IPS-15b (cell line): ENCODE measurements around the gene TREML1.

Experiments used
- H3K27me3 ChIP-seq: one replicate; pipeline ENCODE4 v1.6.1; 2013; ENCODE audit warnings: low read length; ENCODE audit not compliant: control insufficient read depth, insufficient read depth
- H3K36me3 ChIP-seq: one replicate; pipeline ENCODE4 v1.6.1; 2013; ENCODE audit warnings: low read length; ENCODE audit not compliant: control insufficient read depth, insufficient read depth
- H3K4me1 ChIP-seq: one replicate; pipeline ENCODE4 v1.6.1; 2013; ENCODE audit warnings: mild to moderate bottlenecking, low read length; ENCODE audit not compliant: control insufficient read depth, insufficient read depth
- H3K4me3 ChIP-seq: one replicate; pipeline ENCODE4 v1.5.1; 2013; ENCODE audit warnings: low read depth, low read length
- H3K9ac ChIP-seq: one replicate; pipeline ENCODE4 v1.6.1; 2013; ENCODE audit warnings: low read depth, mild to moderate bottlenecking, low read length
- H3K9me3 ChIP-seq: one replicate; pipeline ENCODE4 v1.6.1; 2013; ENCODE audit warnings: mild to moderate bottlenecking, low read length; ENCODE audit not compliant: control insufficient read depth, insufficient read depth

The TREML1 gene

GRCh38 chr6:41175084-41175483 is 20.9 kb upstream of the TREML1 start:
- H3K9ac ChIP-seq, result no peak overlapping the region
- no peaks in the 10 kb centered on the region for H3K9me3 ChIP-seq
- no peaks in the 10 kb centered on the region for H3K36me3 ChIP-seq
- H3K27me3 ChIP-seq, result no peaks in the 10 kb centered on the region
- no peak overlapping the region for H3K4me3 ChIP-seq
- H3K4me1 ChIP-seq, result peaks cover 13% of the 10 kb centered on the region

GRCh38 chr6:41174610-41175009 is 20.5 kb upstream of the TREML1 start:
- Histone ChIP-seq H3K36me3 (no peaks in the 10 kb centered on the region), H3K4me3 (no peak overlapping the region), H3K4me1 (peaks cover 13% of the 10 kb centered on the region), H3K9ac (no peak overlapping the region), H3K9me3 (no peaks in the 10 kb centered on the region), H3K27me3 (no peaks in the 10 kb centered on the region)

GRCh38 chr6:41171908-41172307 is 17.8 kb upstream of the TREML1 start:
- Histone ChIP-seq H3K4me1 (peaks cover 13% of the 10 kb centered on the region), H3K27me3 (no peaks in the 10 kb centered on the region), H3K9me3 (no peaks in the 10 kb centered on the region), H3K36me3 (no peaks in the 10 kb centered on the region), H3K9ac (no peak overlapping the region), H3K4me3 (no peak overlapping the region)

GRCh38 chr6:41170547-41171160 is 16.5 kb upstream of the TREML1 start:
- Histone ChIP-seq H3K9me3 (no peaks in the 10 kb centered on the region), H3K9ac (no peak overlapping the region), H3K4me3 (no peak overlapping the region), H3K4me1 (peaks cover 13% of the 10 kb centered on the region), H3K27me3 (no peaks in the 10 kb centered on the region), H3K36me3 (no peaks in the 10 kb centered on the region)

GRCh38 chr6:41167173-41167963 is 13.2 kb upstream of the TREML1 start:
- Histone ChIP-seq H3K9me3 (no peaks in the 10 kb centered on the region), H3K4me1 (peaks cover 13% of the 10 kb centered on the region), H3K9ac (no peak overlapping the region), H3K4me3 (no peak overlapping the region), H3K36me3 (no peaks in the 10 kb centered on the region), H3K27me3 (no peaks in the 10 kb centered on the region)

GRCh38 chr6:41164551-41165120 is 10.5 kb upstream of the TREML1 start:
- no peaks in the 10 kb centered on the region for H3K36me3 ChIP-seq
- no peaks in the 10 kb centered on the region for H3K27me3 ChIP-seq
- H3K9ac ChIP-seq, result no peak overlapping the region
- no peaks in the 10 kb centered on the region for H3K4me1 ChIP-seq
- no peak overlapping the region for H3K4me3 ChIP-seq
- no peaks in the 10 kb centered on the region for H3K9me3 ChIP-seq

- H3K4me3 ChIP-seq, result no peak overlapping the region
- no peaks in the 10 kb centered on the region for H3K27me3 ChIP-seq
- no peaks in the 10 kb centered on the region for H3K36me3 ChIP-seq
- H3K9ac ChIP-seq, result no peak overlapping the region
- H3K4me1 ChIP-seq, result no peaks in the 10 kb centered on the region
- H3K9me3 ChIP-seq, result no peaks in the 10 kb centered on the region
Observed at GRCh38 chr6:41163419-41163717, 9.2 kb upstream of the TREML1 start.

- no peak within 1 kb of the TSS for H3K9ac ChIP-seq
Observed at GRCh38 chr6:41162687-41163418, 8.7 kb upstream of the TREML1 start, which contains the start of gene TREM2. Gene TREM2 (minus strand): TSS chr6:41163116. CDS start chr6:41163082, 34 bp downstream.

GRCh38 chr6:41161851-41162552 is 7.9 kb upstream of the TREML1 start:
- Histone ChIP-seq H3K36me3 (no peaks in the 10 kb centered on the region), H3K4me3 (no peak overlapping the region), H3K9ac (no peak overlapping the region), H3K4me1 (no peaks in the 10 kb centered on the region), H3K9me3 (no peaks in the 10 kb centered on the region), H3K27me3 (no peaks in the 10 kb centered on the region)

More at GRCh38 chr6:41162687-41163418, 8.7 kb upstream of the TREML1 start, which contains the start of gene TREM2:
- H3K4me3 ChIP-seq, result no peak within 1 kb of the TSS
- no peaks in the 10 kb centered on the region for H3K36me3 ChIP-seq
- H3K27me3 ChIP-seq, result no peaks in the 10 kb centered on the region
- H3K4me1 ChIP-seq, result no peaks in the 10 kb centered on the region
- H3K9me3 ChIP-seq, result no peaks in the 10 kb centered on the region

- H3K27me3 ChIP-seq, result no peaks in the 10 kb centered on the region
Observed at GRCh38 chr6:41161380-41161779, 7.2 kb upstream of the TREML1 start.

GRCh38 chr6:41160933-41161332 is 6.8 kb upstream of the TREML1 start:
- no peak overlapping the region for H3K9ac ChIP-seq
- H3K9me3 ChIP-seq, result no peaks in the 10 kb centered on the region
- H3K27me3 ChIP-seq, result no peaks in the 10 kb centered on the region
- no peaks in the 10 kb centered on the region for H3K36me3 ChIP-seq
- no peaks in the 10 kb centered on the region for H3K4me1 ChIP-seq
- no peak overlapping the region for H3K4me3 ChIP-seq

More at GRCh38 chr6:41161380-41161779, 7.2 kb upstream of the TREML1 start:
- no peaks in the 10 kb centered on the region for H3K36me3 ChIP-seq
- H3K4me1 ChIP-seq, result no peaks in the 10 kb centered on the region
- H3K9ac ChIP-seq, result no peak overlapping the region
- no peak overlapping the region for H3K4me3 ChIP-seq
- H3K9me3 ChIP-seq, result no peaks in the 10 kb centered on the region
